Measurements from ENCODE around the gene TBC1D25.
A peak's percentile ranks its signal among the peaks of the same experiment; 100 is the strongest.

Gene TBC1D25

DNA sequence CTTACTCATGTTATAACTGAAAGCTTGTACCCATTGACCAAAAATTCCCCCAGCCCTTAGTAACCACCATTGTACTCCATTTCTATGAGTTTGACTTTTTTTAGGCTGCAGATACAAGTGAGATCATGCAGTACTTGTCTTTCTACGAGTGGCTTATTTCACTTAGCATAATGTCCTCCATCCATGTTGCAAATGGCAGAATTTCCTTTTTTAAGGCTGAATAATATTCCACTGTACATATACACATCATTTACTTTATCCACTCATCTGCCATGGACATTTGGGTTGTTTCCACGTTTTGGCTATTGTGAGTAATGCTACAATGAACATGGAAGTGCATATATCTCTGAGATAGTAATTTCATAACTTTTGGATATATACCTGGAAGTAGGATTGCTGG, 45.2 kb downstream of the TBC1D25 start:
- no peak overlapping the region for H3K4me3 ChIP-seq (ENCODE audit: low read length)
- no peak for DNase-seq (ENCODE audit: low read depth)
- TF ChIP-seq CTCF (IDR thresholded peaks at IDR 0.05; ENCODE audit: insufficient read depth, low read depth, low read length, missing control alignments) = no peak

DNA sequence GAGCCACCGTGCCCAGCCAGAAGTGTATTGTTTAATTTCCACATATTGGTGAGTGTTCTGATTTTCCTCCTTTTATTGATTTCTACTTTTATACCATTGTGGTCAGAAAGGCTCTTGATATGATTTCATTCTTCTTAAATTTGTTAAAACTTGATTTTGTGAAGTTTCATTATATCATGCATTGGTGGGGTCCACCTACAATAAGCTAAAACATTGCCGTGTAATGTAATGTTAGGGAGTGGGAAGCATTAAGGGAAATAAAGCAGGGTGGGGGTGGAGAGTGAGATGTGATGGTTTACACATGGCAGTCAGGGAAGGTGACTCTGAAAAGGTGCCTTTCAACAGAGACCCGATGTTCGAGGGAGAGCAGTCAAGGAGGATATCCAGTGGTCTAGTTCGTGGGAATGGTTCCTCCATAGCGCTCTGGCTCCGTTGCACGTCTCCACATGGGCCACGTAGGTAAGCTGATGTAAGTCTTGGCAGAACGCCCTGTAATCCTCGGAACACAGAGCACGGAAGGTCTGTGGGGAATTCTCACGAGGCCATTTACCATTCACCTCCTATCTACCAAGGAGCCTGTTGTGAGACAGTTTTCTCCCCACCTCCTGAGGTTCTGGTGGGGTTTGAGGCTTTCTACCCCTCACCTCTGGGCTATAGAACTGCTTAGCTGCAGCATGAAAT, 50.1 kb downstream of the TBC1D25 start:
- H3K4me3 ChIP-seq (ENCODE audit: low read length) = no peak overlapping the region
- DNase-seq (ENCODE audit: low read depth) = no peak

DNA sequence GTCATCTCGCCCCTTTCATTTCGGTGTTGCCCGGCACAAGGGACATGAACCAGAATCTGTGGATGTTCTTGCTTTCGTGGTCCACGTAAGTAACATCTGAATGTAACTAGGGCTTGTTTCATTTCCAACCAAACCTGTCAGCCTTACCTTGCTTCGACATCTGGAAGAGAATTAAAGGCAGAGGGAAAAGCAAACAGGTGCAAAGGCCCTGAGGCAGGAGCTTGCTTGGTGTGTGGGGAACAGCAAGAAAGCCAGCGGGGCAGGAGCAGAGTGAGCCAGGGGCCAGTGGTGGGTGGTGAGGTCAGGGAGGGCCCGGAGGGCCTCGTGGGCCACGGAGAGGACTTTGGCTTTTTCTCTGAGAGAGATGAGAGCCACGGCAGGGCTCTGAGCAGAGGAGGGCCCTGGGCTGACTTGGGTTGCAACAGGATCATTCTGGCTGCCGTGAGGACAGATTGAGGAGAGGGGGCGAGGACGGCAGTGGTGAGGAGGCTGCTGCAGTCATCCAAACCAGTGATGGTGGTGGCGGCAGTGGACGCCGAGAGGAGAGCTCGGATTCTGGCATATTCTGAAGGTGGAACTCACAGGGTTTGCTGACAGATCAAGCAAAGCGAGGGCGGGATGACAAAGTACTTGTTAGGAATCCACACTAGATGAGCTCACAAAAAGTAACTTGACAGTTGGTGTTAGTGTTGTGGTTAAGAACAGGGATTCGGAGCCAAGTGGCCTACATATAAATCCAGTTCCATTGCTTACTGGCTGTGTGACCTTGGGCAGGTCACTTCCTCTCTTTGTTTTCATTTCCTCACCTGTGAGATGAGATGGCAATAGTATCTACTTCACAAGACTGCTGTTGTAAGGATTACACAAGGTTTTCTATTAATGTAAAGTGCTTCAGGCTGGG, 50.9 kb downstream of the TBC1D25 start:
- H3K4me3 ChIP-seq (ENCODE audit: low read length) = no peak overlapping the region
- DNase-seq (ENCODE audit: low read depth) = peak; percentile 37
- TF ChIP-seq CTCF (IDR thresholded peaks at IDR 0.05; ENCODE audit: insufficient read depth, low read depth, low read length, missing control alignments) = no peak

More for the DNA sequence above, 50.1 kb downstream of the TBC1D25 start:
- no peak for TF ChIP-seq CTCF (IDR thresholded peaks at IDR 0.05; ENCODE audit: insufficient read depth, low read depth, low read length, missing control alignments)

GRCh38 chrX:48591255-48591791, 51.8 kb downstream of the TBC1D25 start:
- DNase-seq (ENCODE audit: low read depth) = peak; percentile 72
- no peak for TF ChIP-seq CTCF (IDR thresholded peaks at IDR 0.05; ENCODE audit: insufficient read depth, low read depth, low read length, missing control alignments)
- H3K4me3 ChIP-seq (ENCODE audit: low read length) = no peak overlapping the region

- H3K4me3 ChIP-seq (ENCODE audit: low read length) = no peak overlapping the region
- TF ChIP-seq CTCF (IDR thresholded peaks at IDR 0.05; ENCODE audit: insufficient read depth, low read depth, low read length, missing control alignments) = no peak
- DNase-seq (ENCODE audit: low read depth) = no peak
Measured at GRCh38 chrX:48592971-48593370, 53.5 kb downstream of the TBC1D25 start.

- no peak for DNase-seq (ENCODE audit: low read depth)
- H3K4me3 ChIP-seq (ENCODE audit: low read length) = no peak overlapping the region
- no peak for TF ChIP-seq CTCF (IDR thresholded peaks at IDR 0.05; ENCODE audit: insufficient read depth, low read depth, low read length, missing control alignments)
Measured at GRCh38 chrX:48595929-48596328, 56.4 kb downstream of the TBC1D25 start.
